Lung microvascular endothelial cell (primary cell): Measurements from ENCODE around the gene CNP. TPM values are rescaled to one million over a fixed set of nuclear protein-coding genes. Genes with fewer than 3 reads are reported as not detected.
A peak's percentile ranks its signal among the peaks of the same experiment; 100 is the strongest.
"Not testable (repeated sequence)": the region's sequence is repeated elsewhere in the genome, so short reads cannot be mapped to it uniquely, and the experiment has no call there.

Experiments
- DNase-seq, 2 donors: peaks; one replicate each; pipeline versions ENCODE4 v3.0.0 to v3.0.0-alpha.2; 2010; ENCODE audit warnings: low read depth in 2 of 2
- total RNA-seq: library from RNA; depleted of rRNA; stranded (reverse); fragments of >200 nt; gene quantifications from 2 replicates; pipeline ENCODE4 v1.2.1, GENCODE V29; 2014

Gene CNP
- 38.8 and 45.6 TPM in 2 replicates for total RNA-seq

DNA sequence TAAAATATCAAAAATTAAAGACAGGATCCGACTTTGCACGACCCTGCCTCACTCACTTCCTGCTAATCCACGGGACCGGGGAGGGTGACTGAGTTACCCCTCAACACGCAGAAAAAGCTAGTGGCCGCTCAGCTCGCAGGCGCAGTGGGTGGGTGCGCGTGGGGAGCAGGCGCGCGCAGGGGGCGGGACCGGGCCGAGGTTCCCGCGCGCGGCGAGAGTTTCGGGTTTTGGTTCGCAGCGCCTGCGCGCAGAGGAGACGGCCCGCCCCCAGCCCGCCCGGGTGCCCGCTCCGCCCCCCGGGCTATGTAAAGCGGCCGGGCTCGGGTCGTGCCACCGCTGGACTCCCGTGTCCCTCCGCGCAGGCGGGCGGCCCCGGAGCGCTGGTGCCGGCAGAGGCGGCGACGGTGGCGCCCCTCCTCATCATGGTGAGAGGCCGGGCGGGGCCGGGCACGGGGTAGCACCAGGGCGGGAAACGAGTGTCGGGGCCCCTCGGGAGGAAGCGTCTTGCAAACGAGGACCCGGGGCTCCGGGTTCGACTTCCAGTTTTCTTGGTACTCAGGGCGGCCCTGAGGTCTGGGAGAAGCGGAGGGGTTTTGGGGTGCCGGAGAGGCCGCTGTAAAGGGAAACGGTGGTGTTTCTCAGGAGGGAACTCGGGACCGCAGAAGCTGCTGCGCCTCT, at the start of gene CNP:
Gene CNP (plus strand): TSS at position 333 of the 678 bp plus-strand sequence. CDS start 90 bp downstream, at position 423.
- peak; percentile 94 to 96 for DNase-seq

DNA sequence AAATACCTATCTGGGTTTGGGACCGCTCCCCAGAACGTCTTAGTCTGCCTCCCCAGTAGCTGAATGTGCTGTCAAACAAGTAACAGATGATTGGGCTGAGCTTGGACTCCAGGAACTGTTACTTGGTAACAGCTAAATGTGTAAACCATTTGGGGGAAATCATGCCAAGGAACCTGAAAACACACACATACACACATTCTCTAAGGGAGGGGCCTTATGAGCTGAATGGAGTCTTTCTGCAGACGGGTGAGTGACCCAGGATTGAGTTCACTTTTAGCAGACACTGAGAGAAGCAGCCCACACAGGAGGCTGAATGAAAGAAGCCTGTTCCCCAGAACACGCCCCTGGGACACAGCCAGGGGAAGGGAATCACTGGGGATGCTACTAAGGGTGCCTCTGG, 49.4 kb upstream of the CNP start:
- DNase-seq: peak; percentile 50 to 83

DNA sequence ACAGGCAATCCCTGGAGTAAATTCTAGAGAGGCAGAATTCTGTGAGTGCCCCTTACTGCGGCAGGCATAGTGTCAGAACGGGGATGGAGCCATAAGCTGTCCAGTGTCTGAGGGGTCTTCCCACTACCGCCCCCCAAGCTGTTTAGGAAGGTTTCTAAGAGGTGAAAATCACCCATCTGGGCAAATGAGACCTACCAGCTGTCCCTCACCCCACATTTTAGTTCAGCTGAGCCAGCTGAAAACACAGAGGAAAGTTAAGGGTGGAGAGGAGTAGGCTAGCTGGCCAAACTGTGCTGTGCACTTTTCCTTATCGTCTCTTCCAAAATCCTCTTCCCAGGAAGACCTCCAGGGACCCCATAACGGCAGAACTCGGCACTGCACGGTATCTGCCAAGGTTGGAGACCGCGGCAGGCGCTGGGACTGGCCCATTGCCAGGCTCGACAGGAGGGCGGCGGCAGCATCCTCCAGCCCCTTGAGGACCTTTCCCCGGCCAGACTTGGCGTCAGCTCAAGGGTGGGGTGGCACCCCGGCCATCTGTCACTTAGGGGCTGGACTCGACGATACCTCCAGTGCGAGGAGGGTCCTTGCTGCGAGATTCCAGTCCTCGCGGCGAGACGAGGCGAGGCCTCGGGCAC, 48.8 kb upstream of the CNP start:
- DNase-seq: peak; percentile 45 to 50

DNA sequence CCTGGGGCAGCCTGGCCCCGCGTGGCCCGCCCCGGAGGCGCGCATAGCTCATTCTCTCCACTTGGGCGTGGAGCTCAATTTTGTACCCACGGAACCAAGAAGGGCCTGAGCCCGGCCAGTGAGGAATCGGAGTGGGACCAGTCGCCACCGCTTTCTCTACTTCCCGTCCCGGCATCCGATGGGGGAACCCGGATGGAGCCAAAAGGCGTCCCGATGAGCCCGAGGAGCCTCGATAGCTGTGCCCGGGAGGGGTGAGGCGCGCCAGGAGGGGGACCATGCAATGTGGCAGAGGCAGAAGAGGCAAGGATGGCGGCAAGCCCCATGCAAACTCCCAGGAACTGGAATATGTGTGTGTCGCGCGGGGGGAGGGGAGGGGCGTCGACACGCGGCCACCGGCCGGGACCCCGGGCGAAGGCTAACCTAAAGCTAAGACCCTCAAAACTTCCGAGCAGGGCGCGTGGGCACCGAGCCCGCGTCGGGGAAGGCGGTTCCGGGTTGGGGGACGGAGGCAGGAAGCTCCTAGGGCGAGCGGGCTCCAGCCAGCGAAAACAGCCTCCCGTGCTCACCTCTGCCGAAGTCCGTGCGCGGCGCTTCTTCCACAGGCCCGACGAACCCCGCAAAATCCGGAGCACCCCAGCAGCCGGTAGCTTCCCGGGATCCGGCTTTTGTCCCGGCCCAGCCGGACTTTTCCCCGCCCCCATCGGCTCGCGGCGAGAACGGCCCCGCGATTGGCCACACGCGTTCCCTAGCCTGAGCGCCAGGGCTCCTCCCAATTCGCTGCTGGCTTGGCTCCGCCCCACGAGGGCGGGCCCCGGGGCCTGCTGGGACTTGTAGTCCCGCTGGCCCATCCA, 48.1 kb upstream of the CNP start, which contains the start of gene ACLY:
Gene ACLY (minus strand): TSS at position 638 of the 851 bp plus-strand sequence. CDS start 5,078 bp downstream, outside the sequence.
- peak; percentile 95 to 96 for DNase-seq

DNA sequence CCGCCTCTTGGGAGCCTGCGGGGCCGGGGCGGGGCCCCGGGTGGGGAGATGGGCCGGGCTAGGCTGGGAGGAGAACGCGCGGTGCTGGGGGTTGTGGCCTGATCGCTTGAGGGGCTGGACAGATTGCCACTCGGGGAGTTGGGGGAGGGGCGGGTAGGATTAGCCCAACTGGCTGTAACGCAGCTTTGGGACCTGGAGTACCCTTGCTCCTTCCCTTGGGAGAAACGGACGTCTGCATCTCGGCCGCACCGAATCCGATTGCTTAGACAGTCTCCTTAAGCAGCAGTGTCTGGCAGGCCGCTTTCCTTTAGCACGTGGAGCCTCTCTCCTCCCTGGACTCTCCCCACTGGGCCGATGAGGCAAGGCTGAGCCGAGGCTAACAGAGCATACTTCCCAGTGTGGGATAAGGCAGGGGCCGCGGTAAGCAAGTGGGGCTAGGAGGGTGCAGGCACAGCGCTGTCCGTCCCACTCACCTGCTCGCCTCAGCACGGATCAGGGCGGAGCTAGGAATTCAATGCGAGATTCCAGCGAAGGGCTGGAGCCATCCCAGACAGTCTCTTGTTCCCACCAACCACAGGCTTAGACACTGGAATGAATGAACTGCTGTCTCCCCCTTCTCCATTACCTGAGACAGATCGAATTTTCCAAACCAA, 47.3 kb upstream of the CNP start:
- DNase-seq: no peak

DNA sequence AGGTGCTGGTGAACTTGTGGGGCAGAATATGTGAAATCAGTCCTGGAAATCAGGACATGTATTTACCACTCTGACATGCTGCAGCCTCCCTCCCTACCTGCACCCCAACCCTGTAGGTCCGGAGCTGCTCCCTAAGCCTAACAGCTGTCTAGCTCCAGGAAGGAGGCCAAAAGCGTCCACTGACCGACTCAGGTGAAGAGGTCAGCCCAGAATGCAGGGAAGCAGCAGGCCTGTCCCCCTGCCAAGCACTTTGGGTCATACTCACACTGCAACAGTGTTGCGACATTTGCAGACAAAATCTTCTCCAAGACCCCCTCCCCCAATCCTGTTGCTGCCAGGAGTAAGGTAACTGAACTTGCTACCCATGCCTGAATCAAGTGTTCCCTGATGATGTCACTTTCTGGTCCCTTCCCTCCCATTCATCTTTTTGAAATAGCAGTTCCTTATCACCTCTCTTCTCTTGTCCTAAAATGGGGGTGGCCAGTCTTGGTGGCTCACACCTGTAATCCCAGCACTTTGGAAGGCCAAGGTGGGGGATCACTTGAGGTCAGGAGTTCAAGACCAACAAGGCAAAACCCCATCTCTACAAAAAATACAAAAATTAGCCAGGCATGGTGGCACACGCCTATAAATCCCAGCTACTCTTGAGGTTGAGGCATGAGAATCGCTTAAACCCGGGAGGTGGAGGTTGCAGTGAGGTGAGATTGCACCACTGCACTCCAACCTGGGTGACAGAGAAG, 46.6 kb upstream of the CNP start:
- DNase-seq: no peak

DNA sequence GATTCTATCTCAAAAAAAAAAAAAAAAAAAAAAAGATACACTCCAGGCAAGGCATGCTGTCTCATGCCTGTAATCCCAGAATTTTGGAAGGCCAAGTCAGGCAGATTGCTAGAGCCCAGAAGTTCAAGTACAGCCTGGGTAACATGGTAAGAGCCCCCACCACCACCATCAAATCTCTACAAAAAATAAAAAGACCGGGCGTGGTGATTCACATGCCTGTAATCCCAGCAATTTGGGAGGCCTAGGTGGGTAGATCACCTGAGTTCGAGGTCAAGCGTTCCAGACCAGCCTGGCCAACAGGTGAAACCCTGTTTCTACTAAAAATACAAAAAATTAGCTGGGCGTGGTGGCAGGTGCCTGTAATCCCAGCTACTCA, 46.0 kb upstream of the CNP start:
- no peak for DNase-seq

DNA sequence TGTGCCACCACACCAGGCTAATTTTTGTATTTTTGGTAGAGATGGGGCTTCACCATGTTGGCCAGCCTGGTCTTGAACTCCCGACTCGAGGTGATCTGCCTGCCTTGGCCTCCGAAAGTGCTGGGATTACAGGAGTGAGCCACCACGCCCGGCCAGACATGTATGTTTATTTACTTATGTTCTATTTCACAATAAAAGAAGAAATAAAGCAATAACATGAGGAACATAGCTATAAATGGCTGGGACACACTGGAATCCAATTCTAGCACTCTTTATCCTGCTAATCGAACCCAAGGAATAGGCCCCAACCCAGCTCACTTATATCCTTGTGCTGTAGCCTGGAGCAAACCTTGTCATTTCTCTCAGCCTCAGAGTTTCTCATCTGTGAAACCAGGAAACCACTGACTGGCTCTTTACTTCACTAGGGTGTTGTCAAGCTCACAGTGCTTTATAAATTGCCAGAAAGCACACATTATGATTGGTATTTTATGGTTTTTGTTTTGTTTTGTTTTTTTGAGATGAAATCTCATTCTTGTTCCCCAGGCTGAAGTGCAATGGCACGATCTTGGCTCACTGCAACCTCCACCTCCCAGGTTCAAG, 40.5 kb upstream of the CNP start:
- DNase-seq: no peak

DNA sequence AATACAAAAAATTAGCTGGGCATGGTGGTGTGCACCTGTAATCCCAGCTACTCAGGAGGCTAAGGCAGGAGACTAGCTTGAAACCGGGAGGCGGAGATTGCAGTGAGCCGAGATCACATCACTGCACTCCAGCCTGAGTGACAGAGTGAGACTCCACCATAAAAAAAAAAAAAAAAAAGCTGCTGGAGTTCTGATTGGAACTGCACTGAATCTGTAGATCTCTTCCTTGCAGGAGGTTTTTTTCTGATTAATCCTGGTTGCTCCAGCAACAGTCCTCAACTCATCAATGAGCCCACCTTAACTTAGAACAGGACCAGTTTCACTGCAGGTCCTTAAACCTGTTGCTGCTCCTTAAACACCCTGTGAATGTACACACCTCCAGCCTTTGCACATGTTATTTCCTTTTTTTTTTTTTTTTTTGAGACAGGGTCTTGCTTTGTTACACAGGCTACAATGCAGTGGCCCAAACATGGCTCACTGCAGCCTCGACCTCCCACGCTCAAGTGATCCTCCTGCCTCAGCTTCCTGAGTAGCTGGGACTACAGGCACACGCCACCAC, 37.8 kb upstream of the CNP start:
- no peak for DNase-seq

DNA sequence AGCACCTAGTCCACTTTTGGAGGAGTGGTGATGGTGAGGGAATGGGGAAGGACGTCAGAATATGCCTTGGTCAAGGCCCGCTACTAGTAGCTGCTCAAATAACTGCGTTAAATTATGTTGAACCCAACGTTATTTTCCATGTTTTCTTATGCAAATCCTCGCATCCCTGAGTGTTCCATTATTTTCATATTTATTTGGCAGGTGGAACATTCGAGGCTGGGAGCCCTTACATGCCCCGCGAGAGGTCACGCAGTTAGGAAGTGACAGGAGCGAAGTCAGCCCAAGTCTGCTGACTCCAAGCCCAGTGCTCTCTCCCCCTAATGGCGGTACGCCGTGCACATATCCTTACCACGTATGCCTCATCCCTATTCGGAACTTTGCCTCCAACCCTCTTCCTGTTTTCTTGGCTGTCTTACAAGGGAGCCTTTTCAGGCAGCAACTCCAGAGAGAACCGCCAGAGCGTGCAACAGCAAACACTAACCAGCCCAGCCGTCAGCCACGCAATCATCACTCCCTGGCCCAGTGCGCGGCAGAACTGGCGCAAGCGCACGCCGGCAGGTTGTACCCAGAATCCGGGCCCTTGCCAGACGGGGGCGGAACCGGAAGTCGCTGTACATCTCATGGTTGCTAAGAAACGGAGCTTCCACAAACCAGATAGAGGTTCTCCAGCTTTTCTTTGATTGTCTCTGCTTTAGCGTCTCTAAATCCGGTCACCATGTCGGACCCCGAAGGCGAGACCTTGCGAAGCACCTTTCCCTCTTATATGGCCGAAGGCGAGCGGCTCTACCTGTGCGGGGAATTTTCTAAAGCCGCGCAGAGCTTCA, 36.4 kb upstream of the CNP start, which contains the start of gene ODAD4:
Gene ODAD4 (plus strand): TSS at position 609 of the 824 bp plus-strand sequence. CDS start 107 bp downstream, at position 716.
- DNase-seq: peak; percentile 95 to 98

DNA sequence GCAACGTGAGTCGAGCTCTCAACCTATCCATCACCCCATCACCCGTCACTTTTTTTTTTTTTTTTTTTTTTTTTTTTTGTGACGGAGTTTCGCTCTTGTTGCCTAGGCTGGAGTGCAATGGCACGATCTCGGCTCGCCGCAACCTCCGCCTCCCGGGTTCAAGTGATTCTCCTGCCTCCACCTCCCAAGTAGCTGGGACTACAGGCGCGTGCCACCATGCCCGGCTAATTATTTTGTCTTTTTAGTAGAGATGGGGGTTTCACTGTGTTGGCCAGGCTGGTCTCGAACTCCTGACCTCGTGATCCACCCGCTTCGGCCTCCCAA, 35.8 kb upstream of the CNP start:
- DNase-seq: not testable (repeated sequence)

DNA sequence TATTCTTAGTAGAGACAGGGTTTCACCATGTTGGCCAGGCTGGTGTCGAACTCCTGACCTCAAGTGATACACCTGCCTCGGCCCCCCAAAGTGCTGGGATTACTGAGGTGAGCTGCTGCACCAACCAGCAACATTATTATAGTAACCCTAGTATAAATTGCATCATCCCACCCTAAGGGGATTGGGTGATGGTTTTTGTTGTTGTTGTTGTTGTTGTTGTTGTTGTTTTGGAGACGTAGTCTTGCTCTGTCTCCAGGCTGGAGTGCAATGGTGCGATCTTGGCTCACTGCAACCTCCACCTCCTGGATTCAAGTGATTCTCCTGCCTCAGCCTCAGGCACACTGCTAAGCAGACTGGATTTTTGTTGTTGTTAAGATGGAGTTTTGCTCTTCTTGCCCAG, 34.9 kb upstream of the CNP start:
- not testable (repeated sequence) for DNase-seq

DNA sequence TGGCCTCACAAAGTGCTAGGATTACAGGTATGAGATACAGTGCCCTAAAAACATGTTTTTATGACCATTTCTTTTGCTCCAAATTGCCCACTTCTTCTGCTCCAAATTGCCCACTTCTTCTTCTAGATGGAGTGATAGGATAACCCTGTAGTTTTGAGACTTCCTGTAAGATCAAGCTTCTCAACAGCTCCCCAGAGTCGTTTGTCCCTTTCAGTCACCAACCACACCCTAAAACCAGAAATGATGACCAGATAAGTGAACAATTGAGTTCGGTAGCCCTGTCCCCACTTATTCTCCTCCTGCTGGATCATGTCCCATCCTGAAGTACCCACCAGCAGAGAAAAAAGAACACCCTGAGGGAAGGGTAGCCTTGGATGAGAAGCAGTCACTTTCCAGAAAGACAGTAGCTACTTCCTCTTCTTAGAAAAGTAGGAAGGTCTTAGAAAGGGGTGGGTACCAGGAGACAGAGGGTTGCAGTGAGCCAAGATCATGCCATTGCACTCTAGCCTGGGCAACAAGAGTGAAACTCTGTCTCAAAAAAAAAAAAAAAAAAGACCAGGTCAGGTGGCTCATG, 33.7 kb upstream of the CNP start:
- DNase-seq: no peak

DNA sequence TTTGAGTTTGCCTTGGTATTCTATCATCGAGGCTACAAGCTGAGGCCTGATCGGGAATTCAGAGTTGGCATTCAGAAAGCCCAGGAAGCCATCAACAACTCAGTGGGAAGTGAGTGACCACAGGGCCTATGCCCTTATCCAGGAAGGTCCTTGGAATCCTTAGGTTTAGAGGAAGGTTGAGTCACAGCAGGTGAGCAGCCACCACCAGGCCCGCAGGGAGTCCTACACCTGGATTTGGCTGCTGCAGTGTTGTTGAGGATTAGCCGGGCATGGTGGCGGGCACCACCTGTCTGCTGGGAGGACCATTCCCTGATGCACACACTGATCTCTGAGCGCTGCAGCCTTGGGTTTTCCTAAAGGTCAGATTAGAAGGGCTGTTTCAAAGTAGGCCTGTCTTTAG, 31.0 kb upstream of the CNP start:
- no peak for DNase-seq

DNA sequence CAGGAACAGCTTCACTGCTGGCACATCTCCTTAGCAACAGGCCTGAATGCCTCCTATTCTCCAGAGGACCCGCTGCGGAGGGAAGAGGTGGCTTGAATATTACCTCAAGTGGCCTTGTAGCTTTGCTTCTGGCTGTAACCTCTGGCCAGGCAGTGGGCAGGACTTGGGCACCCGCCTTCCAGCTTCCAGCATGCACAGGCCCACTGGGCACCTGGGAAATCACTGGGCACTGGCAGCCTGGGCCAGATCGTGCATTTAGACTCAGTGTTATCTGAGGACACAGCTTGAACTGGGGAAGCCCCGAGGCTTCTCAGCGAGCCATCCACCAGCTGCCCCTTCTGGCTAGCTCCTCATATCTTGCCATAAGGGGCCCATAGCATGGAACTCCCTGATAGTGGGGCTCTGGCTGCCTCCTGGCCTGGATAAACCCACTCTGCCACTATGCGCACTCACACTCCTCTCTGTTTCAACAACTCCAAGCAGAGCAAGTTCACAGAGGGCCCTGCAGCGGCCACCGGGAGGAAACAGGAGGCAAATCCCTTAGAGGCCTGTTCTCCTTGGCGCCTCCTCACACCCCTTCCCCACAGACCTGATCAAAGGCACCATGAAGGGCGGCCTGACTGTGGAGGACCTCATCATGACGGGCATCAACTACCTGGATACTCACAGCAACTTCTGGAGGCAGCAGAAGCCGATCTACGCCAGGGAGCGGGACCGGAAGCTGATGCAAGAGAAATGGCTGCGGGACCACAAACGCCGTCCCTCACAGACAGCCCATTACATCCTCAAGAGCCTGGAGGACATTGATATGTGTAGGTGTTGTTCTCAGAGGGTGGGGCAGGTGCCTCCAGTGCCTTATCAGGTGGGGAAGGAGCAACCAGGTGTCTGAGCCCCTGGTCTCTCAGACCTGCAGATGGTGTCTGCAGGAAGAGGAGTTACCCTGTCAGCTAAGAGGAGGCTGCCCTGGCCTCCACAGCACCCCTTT, 28.3 kb upstream of the CNP start:
- DNase-seq: no peak

DNA sequence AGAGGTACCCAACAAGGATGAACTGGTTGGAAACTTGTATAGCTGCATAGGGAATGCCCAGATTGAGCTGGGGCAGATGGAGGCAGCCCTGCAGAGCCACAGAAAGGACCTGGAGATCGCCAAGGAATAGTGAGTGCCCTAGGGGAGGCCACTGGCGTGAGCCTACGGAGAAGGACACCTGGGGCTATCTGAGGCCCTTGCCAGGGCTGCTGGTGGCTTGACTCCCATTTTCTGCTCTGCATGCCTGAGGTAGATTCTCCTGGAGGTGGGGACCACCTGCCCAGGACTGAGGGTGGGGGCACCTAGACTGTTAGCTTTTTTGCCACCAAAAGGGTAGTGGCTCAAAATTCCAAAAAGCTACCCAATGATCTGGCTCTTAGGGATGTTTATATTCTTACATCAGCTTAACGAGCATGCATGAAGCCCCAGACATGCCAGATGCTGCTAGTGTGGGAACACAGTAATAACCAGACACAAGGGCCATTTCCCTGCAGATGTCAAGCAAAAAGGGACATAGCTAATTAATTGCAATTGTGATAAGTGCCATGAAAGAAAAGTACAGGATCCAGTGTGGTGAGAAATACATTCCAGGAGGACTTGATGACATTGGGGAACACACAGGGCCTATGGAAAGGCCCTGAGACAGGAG, 27.4 kb upstream of the CNP start:
- no peak for DNase-seq

DNA sequence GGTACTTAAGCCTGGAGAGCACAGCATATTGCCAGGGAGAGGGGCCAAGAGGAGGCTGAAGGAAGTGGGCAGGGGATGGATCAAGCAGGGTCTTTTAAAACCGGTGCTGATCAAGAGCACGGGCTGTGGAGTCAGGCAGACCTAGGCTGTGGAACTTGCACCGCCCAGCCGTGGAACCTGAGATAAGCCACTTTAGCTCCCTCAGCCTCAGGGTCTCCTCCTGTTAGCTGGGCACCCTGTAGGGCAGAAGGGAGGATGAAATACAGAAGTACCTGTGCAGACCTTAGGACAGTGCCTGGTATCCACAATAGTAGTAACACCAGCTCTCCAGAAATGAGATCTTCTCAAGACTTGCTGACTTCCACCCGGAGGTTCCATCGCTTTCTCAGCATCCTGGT, 26.9 kb upstream of the CNP start:
- DNase-seq: no peak
